Neuronal stem cell (in vitro differentiated cells): ENCODE measurements around the gene GJB4.
A peak's percentile ranks its signal among the peaks of the same experiment; 100 is the strongest.
"Not testable (repeated sequence)": the region's sequence is repeated elsewhere in the genome, so short reads cannot be mapped to it uniquely, and the experiment has no call there.

Source experiments
- DNase-seq: peaks from one replicate; pipeline ENCODE4 v3.0.0-alpha.2; 2013; ENCODE audit warnings: low spot score
- H2AFZ ChIP-seq: one replicate; pipeline ENCODE4 v1.6.1; 2013; ENCODE audit warnings: mild to moderate bottlenecking, low read length, inconsistent platforms
- H2AK5ac ChIP-seq: 2 replicates; pipeline ENCODE4 v1.6.1; 2013; ENCODE audit warnings: low read depth, mild to moderate bottlenecking, inconsistent platforms, low read length, moderate library complexity, mixed read lengths
- H2BK120ac ChIP-seq: 2 replicates; pipeline ENCODE4 v1.6.1; 2013; ENCODE audit warnings: low read depth, mild to moderate bottlenecking, inconsistent platforms, low read length, moderate library complexity, mixed read lengths
- H2BK12ac ChIP-seq: one replicate; pipeline ENCODE4 v1.6.1; 2013; ENCODE audit warnings: low read length, inconsistent platforms
- H2BK15ac ChIP-seq: 2 replicates; pipeline ENCODE4 v1.6.1; 2013; ENCODE audit warnings: mild to moderate bottlenecking, low read length, inconsistent platforms, mixed read lengths
- H2BK5ac ChIP-seq: one replicate; pipeline ENCODE4 v1.6.1; 2013; ENCODE audit warnings: inconsistent platforms, mild to moderate bottlenecking, low read length, moderate library complexity
- H3K14ac ChIP-seq: one replicate; pipeline ENCODE4 v1.6.1; 2013; ENCODE audit warnings: low read length, inconsistent platforms
- H3K18ac ChIP-seq: 2 replicates; pipeline ENCODE4 v1.6.1; 2013; ENCODE audit warnings: low read length, inconsistent platforms
- H3K23ac ChIP-seq: 2 replicates; pipeline ENCODE4 v1.6.1; 2013; ENCODE audit warnings: low read depth, mild to moderate bottlenecking, mixed read lengths, low read length, inconsistent platforms; ENCODE audit not compliant: poor library complexity
- H3K27ac ChIP-seq: replicated peaks from 3 replicates; pipeline ENCODE4 v1.5.1; 2013; ENCODE audit warnings: low read length, inconsistent platforms
- H3K27me3 ChIP-seq, 3 experiments: 2 replicates each; pipeline ENCODE4 v1.6.1; 2013; ENCODE audit warnings: low read length in 3 of 3, mild to moderate bottlenecking in 2 of 3, inconsistent platforms in 1 of 3, low read depth in 1 of 3, mixed read lengths in 1 of 3, moderate library complexity in 1 of 3; ENCODE audit not compliant: control insufficient read depth in 3 of 3, insufficient read depth in 3 of 3
- H3K36me3 ChIP-seq, 2 donors: replicated peaks in 1 of 2; 2 replicates each; pipeline ENCODE4 v1.6.1; 2013; ENCODE audit warnings: low read length in 2 of 2; ENCODE audit not compliant: control insufficient read depth in 2 of 2, insufficient read depth in 2 of 2
- H3K4ac ChIP-seq: 2 replicates; pipeline ENCODE4 v1.6.1; 2013; ENCODE audit warnings: inconsistent platforms, mild to moderate bottlenecking, low read length, moderate library complexity
- H3K4me1 ChIP-seq, 2 donors: 1 replicate in 1 of 2; 2 replicates in 1 of 2; pipeline ENCODE4 v1.6.1; 2013; ENCODE audit warnings: low read length in 2 of 2, low read depth in 1 of 2; ENCODE audit not compliant: control insufficient read depth in 2 of 2, insufficient read depth in 1 of 2
- H3K4me2 ChIP-seq: one replicate; pipeline ENCODE4 v1.6.1; 2013; ENCODE audit warnings: mild to moderate bottlenecking, low read length, inconsistent platforms; ENCODE audit not compliant: insufficient read depth, poor library complexity, severe bottlenecking
- H3K4me3 ChIP-seq, 2 donors: 2 replicates each; pipeline ENCODE4 v1.5.1; 2013; ENCODE audit warnings: low read length in 2 of 2, mild to moderate bottlenecking in 2 of 2, inconsistent platforms in 1 of 2, moderate library complexity in 1 of 2
- H3K79me1 ChIP-seq: one replicate; pipeline ENCODE4 v1.6.1; 2013; ENCODE audit warnings: low read depth, mild to moderate bottlenecking, inconsistent platforms, low read length, moderate library complexity
- H3K9ac ChIP-seq: one replicate; pipeline ENCODE4 v1.6.1; 2013; ENCODE audit warnings: mild to moderate bottlenecking, low read depth, low read length, inconsistent platforms; ENCODE audit not compliant: poor library complexity
- H3K9me3 ChIP-seq, 2 donors: replicated peaks in 1 of 2; 2 replicates each; pipeline versions ENCODE3 to v1.6.1; 2013; ENCODE audit warnings: low read length in 2 of 2, mild to moderate bottlenecking in 2 of 2, inconsistent platforms in 1 of 2, low read depth in 1 of 2, mixed read lengths in 1 of 2, moderate library complexity in 1 of 2; ENCODE audit not compliant: control insufficient read depth in 2 of 2, insufficient read depth in 1 of 2
- H4K8ac ChIP-seq: one replicate; pipeline ENCODE4 v1.6.1; 2013; ENCODE audit warnings: low read depth, mild to moderate bottlenecking, inconsistent platforms, low read length, moderate library complexity
- H4K91ac ChIP-seq: one replicate; pipeline ENCODE4 v1.6.1; 2013; ENCODE audit warnings: low read length, low read depth, mild to moderate bottlenecking, inconsistent platforms; ENCODE audit not compliant: poor library complexity
- WGBS, 2 donors: extraction: QIAGEN DNeasy Blood & Tissue Kit; methylation state at CpG; one replicate each; pipeline ENCODE4 v1.1.7; 2013; ENCODE audit warnings: missing lambda C conversion rate in 2 of 2, mixed read lengths in 1 of 2; ENCODE audit not compliant: insufficient read length in 2 of 2, insufficient replicate concordance in 1 of 2; ENCODE audit errors: extremely low coverage in 2 of 2; 5-methylcytosine and 5-hydroxymethylcytosine counted together

The GJB4 gene

DNA sequence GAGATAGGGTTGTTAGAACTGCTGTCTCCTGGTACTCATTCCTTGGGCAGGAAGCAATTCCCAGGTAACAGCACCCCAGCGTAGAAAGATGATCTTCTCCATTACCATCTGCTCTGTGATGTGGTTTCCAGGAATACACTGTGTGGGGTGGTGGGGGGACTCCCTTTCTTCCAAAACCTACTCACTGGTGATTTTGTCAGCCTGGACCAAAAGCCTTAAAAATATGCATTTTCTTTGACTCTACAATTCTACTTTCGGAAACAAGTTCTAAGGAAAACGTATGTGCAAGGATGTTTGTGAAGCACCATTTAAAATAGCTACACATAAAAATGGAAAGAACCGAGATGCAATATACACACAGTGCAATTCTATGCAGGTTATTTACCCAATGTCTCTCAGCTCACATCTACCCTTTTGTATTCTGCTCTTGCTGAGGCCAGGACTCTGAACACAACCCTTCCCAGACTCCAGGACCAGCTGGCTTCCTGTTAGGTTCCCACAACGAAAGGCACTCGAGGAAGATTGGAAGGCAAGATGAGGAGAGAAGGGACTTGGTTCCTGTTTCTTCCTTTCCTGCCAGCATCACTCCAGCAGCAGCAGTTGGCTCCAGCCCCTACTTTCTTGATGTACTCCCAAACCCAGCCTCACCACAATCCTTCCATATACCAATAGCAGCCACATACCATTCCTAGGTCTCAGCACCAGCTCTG, 37.7 kb upstream of the GJB4 start:
- H3K9ac ChIP-seq = no peak overlapping the region
- no peak overlapping the region for H2BK5ac ChIP-seq
- no peaks in the 10 kb centered on the region for H3K4me1 ChIP-seq
- H3K4ac ChIP-seq = no peak overlapping the region
- no peak overlapping the region for H2BK120ac ChIP-seq
- no peak overlapping the region for H2AK5ac ChIP-seq
- no peak overlapping the region for H2AFZ ChIP-seq
- H3K27ac ChIP-seq = no peak overlapping the region
- no peak overlapping the region for H3K4me3 ChIP-seq
- no peak overlapping the region for H3K14ac ChIP-seq
- WGBS, 2 donors = no CpG with 5 or more reads among the region's 6 CpGs
- H3K9me3 ChIP-seq = peaks cover 0 to 2% of the 10 kb centered on the region in 2 donors
- no peak overlapping the region for H3K23ac ChIP-seq
- no peak overlapping the region for H2BK15ac ChIP-seq
- DNase-seq = no peak
- H3K36me3 ChIP-seq = no peaks in the 10 kb centered on the region
- H3K4me2 ChIP-seq = no peak overlapping the region
- no peak overlapping the region for H4K91ac ChIP-seq
- no peak overlapping the region for H2BK12ac ChIP-seq
- no peaks in the 10 kb centered on the region for H3K79me1 ChIP-seq
- no peak overlapping the region for H3K18ac ChIP-seq
- no peak overlapping the region for H4K8ac ChIP-seq
- peaks cover 0 to 10% (median 0%) of the 10 kb centered on the region in 3 experiments for H3K27me3 ChIP-seq

DNA sequence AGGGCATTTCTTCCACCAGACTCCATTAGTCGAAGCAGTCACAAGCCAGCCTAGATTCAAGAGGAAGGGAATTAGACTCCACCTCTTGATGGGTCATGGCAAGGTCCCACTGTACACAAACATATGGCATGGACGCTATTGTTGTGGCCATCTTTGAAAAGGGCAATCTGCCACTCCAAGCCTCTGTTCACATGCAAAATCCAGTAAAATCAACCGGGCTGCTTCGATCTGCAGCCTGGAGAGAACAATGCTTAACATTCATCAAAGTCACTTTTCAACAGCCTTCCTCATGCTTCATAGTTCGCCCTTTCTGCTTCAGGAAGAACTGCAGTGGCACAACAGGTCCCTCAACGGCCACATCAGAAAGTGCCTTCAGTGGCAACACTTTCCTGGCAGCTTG, 32.7 kb upstream of the GJB4 start:
- Histone ChIP-seq H2AFZ (no peak overlapping the region), H3K4me3 (no peak overlapping the region), H3K4me1 (no peaks in the 10 kb centered on the region), H3K23ac (no peak overlapping the region), H4K8ac (no peak overlapping the region), H4K91ac (no peak overlapping the region), H3K9ac (no peak overlapping the region), H2BK120ac (no peak overlapping the region), H3K4ac (no peak overlapping the region), H3K27me3 (peaks cover 0 to 18% (median 0%) of the 10 kb centered on the region in 3 experiments), H2AK5ac (no peak overlapping the region), H3K9me3 (peaks cover 0 to 2% of the 10 kb centered on the region in 2 donors), H3K36me3 (no peaks in the 10 kb centered on the region), H3K18ac (no peak overlapping the region), H2BK15ac (no peak overlapping the region), H3K27ac (no peak overlapping the region), H2BK5ac (no peak overlapping the region), H3K79me1 (no peaks in the 10 kb centered on the region), H3K14ac (no peak overlapping the region), H2BK12ac (no peak overlapping the region), H3K4me2 (no peak overlapping the region)
- no CpG with 5 or more reads among the region's 6 CpGs for WGBS, 2 donors
- DNase-seq = no peak

DNA sequence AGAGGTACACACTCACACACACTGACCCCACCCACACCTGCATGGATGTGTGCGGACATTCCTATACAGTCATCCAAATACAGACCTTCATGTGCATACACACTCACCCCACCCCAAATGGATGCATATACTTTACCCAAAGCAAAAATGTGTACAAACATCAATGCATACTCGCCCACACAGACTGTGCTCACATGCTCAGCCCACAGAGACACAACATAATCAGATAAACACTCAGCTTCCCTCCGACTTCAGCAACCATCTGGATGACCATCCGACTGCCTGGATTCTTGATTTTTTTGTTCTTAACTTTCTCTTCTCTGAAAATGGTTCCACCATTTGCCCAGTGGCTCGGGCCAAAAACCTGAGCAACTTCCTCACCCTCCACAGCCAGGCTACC, 29.1 kb upstream of the GJB4 start:
- Histone ChIP-seq H3K36me3 (no peaks in the 10 kb centered on the region), H3K4me1 (no peaks in the 10 kb centered on the region), H2AFZ (no peak overlapping the region), H3K4me3 (no peak overlapping the region), H3K27me3 (peaks cover 0 to 23% (median 0%) of the 10 kb centered on the region in 3 experiments), H2BK12ac (no peak overlapping the region), H2BK120ac (no peak overlapping the region), H4K91ac (no peak overlapping the region), H3K4me2 (no peak overlapping the region), H2BK15ac (no peak overlapping the region), H3K4ac (no peak overlapping the region), H3K9ac (no peak overlapping the region), H3K27ac (no peak overlapping the region), H3K23ac (peak overlapping the region; percentile 40), H3K79me1 (no peaks in the 10 kb centered on the region), H3K14ac (no peak overlapping the region), H2BK5ac (no peak overlapping the region), H3K9me3 (peaks cover 0 to 2% of the 10 kb centered on the region in 2 donors), H2AK5ac (no peak overlapping the region), H3K18ac (no peak overlapping the region), H4K8ac (no peak overlapping the region)
- WGBS, 2 donors = no CpG with 5 or more reads among the region's 5 CpGs
- no peak for DNase-seq

DNA sequence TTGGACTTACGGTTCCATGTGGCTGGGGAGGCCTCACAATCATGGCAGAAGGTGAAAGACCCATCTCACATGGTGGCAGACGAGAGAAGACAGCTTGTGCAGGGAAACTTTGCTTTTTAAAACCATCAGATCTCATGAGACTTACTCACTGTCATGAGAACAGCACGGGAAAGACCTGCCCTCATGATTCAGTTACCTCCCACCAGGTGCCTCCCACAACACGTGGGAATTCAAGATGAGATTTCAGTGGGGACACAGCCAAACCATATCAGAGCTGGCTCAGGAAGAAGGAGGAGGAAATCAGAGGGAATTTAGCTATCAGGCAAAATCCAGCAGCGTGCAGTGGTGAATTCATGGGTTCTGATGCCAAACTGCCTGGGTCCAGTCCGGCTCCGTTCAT, 26.7 kb upstream of the GJB4 start:
- H2BK12ac ChIP-seq, DNase-seq, H3K79me1 ChIP-seq, H2AFZ ChIP-seq, H3K18ac ChIP-seq, H3K4ac ChIP-seq, H3K4me3 ChIP-seq, H3K36me3 ChIP-seq, H2BK5ac ChIP-seq, H4K91ac ChIP-seq, H2BK120ac ChIP-seq, H2AK5ac ChIP-seq, H3K9ac ChIP-seq, H3K14ac ChIP-seq, H3K23ac ChIP-seq, H3K4me1 ChIP-seq, H2BK15ac ChIP-seq, H3K27ac ChIP-seq, H3K4me2 ChIP-seq, H4K8ac ChIP-seq, H3K9me3 ChIP-seq: not testable (repeated sequence)
- peaks cover 0 to 31% (median 0%) of the 10 kb centered on the region in 3 experiments for H3K27me3 ChIP-seq
- no CpG with 5 or more reads among the region's 7 CpGs for WGBS, 2 donors
